Activated CD4-positive, alpha-beta T cell treated with anti-CD3 and anti-CD28 coated beads for 1 hour (primary cell): ENCODE data around the gene TSPEAR.

Source experiments
- DNase-seq: peaks from one replicate; pipeline ENCODE4 v3.0.0-alpha.2; 2020

The TSPEAR gene

DNA sequence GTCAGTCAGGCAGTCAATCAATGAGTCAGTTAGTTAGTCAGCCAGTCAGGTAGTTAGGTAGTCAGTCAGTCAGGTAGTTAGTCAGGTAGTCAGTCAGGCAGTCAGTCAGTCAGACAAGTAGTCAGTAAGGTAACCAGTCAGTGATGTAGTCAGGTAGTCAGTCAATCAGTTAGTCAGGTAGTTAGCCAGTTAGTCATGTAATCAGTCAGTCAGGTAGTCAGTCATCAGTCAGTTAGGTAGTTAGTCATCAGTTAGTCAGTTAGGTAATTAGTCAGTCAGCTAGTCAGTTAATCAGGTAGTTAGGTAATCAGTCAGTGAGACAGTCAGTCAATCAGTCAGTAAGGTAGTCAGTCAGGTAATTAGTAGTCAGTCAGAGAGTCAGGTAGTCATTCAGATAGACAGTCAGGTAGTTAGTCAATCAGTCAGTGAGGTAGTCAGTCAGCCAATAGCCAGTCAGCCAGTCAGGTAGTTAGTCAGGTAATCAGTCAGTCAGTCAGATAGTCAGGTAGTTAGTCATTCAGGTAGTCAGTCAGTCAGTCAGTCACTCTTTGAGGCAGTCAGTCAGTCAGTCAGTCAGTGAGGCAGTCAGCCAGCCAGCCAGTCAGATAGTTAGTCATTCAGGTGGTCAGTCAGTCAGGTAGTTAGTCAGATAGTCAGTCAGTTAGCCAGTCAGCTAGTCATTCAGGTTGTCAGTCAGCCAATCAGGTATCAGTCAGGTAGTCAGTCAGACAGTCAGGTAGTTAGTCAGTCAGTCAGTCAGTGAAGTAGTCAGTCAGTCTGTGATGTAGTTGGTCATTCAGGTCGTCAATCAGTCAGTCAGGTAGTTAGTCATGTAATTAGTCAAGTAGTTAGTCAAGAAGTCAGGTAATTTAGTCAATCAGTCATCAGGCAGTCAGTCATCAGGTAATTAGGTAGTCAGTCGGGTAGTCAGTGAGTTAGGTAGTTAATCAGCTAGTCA lies 186.7 kb downstream of the TSPEAR start:
- no peak for DNase-seq

DNA sequence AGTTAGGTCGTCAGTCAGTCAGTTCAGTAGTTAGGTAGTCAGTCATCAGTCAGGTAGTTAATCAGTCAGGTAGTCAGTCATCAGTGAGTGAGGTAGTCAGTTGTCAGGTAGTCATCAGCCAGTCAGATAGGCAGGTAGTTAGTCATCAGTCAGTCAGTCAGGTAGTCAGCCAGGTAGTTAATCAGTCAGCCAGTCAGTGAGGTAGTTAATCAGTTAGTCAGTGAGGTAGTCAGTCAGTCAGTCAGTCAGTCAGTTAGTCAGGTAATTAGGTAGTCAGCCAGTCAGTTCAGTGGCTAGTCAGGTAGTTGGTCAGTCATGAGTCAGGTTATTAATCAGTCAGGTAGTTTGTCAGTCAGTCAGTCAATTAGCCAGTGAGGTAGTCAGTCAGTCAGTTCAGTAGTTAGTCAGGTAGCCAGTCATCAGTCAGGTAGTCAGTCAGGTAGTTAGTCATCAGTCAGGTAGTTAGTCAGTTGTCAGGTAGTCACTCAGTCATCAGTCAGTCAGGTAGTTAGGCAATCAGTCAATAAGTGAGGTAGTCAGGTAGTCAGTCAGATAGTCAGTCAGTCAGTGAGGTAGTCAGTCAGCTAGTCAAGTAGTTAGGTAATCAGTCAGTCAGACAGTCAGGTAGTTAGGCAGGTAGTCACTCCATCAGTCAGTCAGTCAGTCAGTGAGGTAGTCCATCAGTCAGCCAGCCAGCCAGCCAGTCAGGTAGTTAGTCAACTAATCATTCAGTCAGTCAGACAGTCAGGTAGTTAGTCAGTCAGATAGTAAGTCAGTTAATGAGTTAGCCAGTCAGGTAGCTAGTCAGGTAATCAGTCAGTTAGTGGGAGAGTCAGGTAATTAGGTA lies 187.6 kb downstream of the TSPEAR start:
- DNase-seq: no peak

DNA sequence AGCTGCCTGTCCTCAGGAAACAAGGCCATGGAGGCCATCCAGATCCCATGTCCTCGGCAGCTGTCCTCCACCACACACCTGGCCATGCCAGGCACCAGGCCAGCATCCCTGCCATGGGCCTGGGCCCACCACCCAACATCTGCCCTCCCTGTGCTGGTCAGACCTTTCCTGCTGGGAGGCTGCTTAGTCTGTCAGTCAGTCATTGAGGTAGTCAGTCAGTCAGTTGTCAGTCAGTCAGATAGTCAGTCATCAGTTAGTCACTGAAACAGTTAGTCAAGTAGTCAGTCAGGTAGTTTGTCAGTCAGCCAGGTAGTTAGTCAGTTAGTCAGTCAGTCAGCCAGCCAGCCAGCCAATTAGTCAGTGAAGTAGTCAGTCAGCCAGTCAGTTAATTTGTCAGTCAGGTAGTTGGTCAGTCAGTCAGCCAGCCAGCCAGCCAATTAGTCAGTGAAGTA lies 188.6 kb downstream of the TSPEAR start:
- DNase-seq: no peak

- no peak for DNase-seq
Observed at GRCh38 chr21:44521928-44522752, 189.2 kb downstream of the TSPEAR start.

GRCh38 chr21:44521301-44521927 lies 190.0 kb downstream of the TSPEAR start:
- DNase-seq: no peak

DNA sequence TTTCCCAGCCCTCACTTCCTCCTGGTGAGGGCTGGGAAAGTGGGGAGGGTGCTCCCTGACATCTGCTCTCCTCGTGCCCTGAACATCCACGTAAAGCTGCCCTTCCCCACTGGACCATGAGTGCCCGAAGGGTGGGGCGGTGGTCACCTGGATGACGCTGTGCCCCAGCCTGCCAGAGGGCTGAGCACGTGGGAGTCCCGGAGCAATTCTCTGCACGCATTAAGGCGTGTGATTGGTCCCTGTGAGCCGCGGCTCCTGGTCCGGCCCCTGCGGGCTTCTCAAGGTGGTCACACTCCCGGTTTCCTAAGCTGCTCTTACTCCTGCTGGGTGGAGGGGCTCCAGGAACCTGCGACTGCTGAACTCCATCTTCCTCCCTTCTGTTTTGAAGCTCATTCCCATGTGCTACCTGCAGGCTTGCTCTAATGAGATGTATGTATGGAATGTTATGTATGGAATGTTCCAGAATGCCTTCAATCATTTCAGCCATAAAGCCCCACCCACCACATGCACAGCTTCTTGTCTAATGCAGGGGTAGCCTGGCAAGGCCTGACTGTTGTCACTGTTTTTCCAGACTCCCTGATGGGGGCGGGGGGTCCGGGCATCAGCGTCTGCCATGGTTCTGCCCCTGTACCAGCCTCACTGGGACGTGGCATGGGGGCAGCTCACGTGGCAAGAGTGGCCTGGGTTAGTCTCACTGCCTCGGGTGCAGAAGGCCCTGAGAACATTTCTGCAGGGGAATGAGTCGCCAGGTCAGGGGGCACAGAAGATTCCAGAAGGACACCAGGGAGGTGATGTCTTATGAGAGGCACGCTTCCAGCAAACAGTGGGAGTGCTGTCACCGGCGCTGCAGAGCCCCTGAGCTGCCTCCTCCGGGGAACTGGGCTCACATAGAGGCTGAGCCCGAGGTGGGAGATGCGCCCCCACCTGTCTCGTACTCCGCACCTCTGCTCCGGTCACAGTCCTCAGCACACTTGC lies 190.8 kb downstream of the TSPEAR start:
- DNase-seq: no peak

- no peak for DNase-seq
Observed at GRCh38 chr21:44519346-44520325, 191.7 kb downstream of the TSPEAR start.

DNA sequence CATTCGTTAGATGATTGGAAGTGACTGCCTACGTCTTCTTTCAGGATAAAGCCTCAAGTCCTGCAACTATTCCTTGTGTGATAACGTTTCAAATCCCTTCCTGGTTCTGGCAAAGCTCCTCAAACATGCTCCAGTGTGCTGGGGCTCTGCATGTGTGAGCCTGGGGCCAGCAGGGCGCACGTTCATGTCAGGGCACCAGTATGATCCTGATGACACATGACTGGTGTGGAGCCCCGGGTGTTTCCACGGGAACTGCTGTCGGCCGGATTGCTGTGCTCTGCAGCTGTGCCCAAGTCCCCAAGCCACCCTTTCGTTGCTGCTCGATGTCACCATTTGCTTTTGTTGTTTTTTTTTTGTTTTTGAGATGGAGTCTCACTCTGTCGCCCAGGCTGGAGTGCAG lies 192.7 kb downstream of the TSPEAR start:
- DNase-seq: no peak

DNA sequence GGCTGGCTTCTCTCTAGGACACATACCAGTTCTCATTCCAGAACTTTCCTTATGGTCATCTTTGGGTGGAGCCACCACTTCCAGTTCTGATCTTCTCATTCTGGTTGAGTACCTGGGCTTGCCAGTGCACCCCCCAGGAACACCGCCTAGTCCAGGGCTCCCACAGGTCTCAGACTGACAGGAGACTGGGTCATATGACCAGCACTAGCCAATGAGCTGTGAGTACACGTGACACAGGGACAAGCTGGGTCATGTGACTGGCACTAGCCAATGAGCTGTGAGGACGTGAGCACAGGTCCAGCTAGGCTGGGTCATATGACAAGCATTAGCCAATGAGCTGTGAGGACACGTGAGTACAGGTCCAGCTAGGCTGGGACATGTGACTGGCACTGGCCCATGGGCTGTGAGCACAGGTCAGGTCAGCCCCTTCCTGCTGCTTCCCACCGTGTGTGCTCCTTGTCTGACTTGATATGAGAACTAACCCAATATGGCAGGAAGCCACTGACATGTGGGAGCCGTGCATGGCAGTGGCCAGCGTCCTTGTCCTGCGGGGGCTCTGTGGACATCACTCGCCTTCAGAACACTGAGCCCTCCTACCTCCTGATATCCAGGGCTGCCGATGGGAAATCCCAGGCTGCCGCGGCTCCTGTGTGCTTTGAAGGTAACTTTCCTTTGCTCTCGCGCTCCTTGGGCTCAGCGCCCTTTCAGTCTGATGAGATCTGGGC lies 194.0 kb downstream of the TSPEAR start:
- DNase-seq: no peak

GRCh38 chr21:44516828-44517174 lies 194.6 kb downstream of the TSPEAR start:
- no peak for DNase-seq

- no peak for DNase-seq
Observed at GRCh38 chr21:44516342-44516741, 195.0 kb downstream of the TSPEAR start.

GRCh38 chr21:44515359-44516165 lies 195.8 kb downstream of the TSPEAR start:
- no peak for DNase-seq

GRCh38 chr21:44514746-44515358 lies 196.5 kb downstream of the TSPEAR start:
- DNase-seq: no peak

DNA sequence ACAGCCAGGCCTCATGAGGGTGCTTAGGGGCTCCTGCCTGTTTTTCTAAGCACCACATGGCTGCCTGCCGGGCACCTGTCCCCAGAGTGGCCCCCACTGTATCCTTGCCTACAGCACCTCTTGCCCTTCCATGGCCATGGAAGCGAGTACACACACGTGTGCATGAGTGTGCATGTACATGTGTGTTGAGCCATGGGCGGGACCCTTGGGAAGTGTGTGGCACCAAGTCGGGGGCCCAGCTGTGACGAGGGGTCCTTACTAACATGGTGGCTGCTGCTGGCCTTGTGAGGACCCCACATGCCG lies 197.2 kb downstream of the TSPEAR start:
- DNase-seq: no peak

GRCh38 chr21:44513389-44514217 lies 197.8 kb downstream of the TSPEAR start:
- DNase-seq: no peak

GRCh38 chr21:44512496-44513388 lies 198.6 kb downstream of the TSPEAR start:
- no peak for DNase-seq
